ENCODE results near the gene MTR. TPM values are rescaled to one million over a fixed set of nuclear protein-coding genes. Genes with fewer than 3 reads are reported as not detected.

The MTR gene
- total RNA-seq, 1 experiment from 2014 or later: 27.5 TPM

- Mint-ChIP-seq H3K9me3 (peaks cover 19% of the 10 kb centered on the region), H3K27me3 (ENCODE audit: low read depth) (no peaks in the 10 kb centered on the region; the same call in none of the 2 replicates), H3K4me3 (no peak overlapping the region), H3K36me3 (no peaks in the 10 kb centered on the region; the same call in 1 of the 2 replicates), H3K27ac (no peak overlapping the region), H3K4me1 (no peaks in the 10 kb centered on the region)
- CTCF ChIA-PET: no interaction called here
- POLR2A ChIA-PET: no interaction called here
- no peak for TF ChIP-seq CREB1 (CRISPR knock-in tag; IDR thresholded peaks at IDR 0.05)
- TF ChIP-seq ZNF317 (CRISPR knock-in tag; IDR thresholded peaks at IDR 0.05; ENCODE audit: borderline replicate concordance, low read depth): peak; percentile 75
- ATAC-seq (no peak), DNase-seq (ENCODE audit: low spot score) (no peak)
Observed at GRCh38 chr1:236779312-236779711, 15.8 kb upstream of the MTR start.

- no peak for TF ChIP-seq EMX1 (CRISPR knock-in tag; IDR thresholded peaks at IDR 0.05)
- no peak for TF ChIP-seq STAT6 (CRISPR knock-in tag; conservative IDR thresholded peaks at IDR 0.05; ENCODE audit: low read depth)
- TF ChIP-seq GRHL2 (CRISPR knock-in tag; IDR thresholded peaks at IDR 0.05; ENCODE audit: insufficient replicate concordance, severe bottlenecking): no peak
- no peak for TF ChIP-seq FOXJ3 (CRISPR knock-in tag; IDR thresholded peaks at IDR 0.05; ENCODE audit: borderline replicate concordance)
- TF ChIP-seq FOXP1 (CRISPR knock-in tag; IDR thresholded peaks at IDR 0.05; ENCODE audit: borderline replicate concordance): no peak
- no peak for TF ChIP-seq OVOL2 (CRISPR knock-in tag; IDR thresholded peaks at IDR 0.05; ENCODE audit: borderline replicate concordance)
- no peak for TF ChIP-seq ZNF396 (CRISPR knock-in tag; IDR thresholded peaks at IDR 0.05; ENCODE audit: borderline replicate concordance)
- TF ChIP-seq AFF4 (CRISPR knock-in tag; IDR thresholded peaks at IDR 0.05; ENCODE audit: borderline replicate concordance): no peak
- TF ChIP-seq ZBTB43 (CRISPR knock-in tag; IDR thresholded peaks at IDR 0.05): no peak
- no peak for TF ChIP-seq NR1H2 (CRISPR knock-in tag; IDR thresholded peaks at IDR 0.05)
- POLR2A ChIA-PET: no interaction called here
- Mint-ChIP-seq H3K27me3 (ENCODE audit: low read depth) (no peaks in the 10 kb centered on the region; the same call in none of the 2 replicates), H3K4me3 (no peak overlapping the region), H3K4me1 (no peaks in the 10 kb centered on the region), H3K36me3 (no peaks in the 10 kb centered on the region), H3K27ac (no peak overlapping the region), H3K9me3 (no peaks in the 10 kb centered on the region)
- CTCF ChIA-PET: interaction anchor here (1.5 kb wide), 1 partner anchor 32 kb away, joined by 4 read pairs; no protein-coding TSS in a partner anchor
- DNase-seq (ENCODE audit: low spot score): no peak
- no peak for ATAC-seq
Observed at GRCh38 chr1:236785477-236785876, 9.6 kb upstream of the MTR start.

- Mint-ChIP-seq H3K27ac (no peak overlapping the region), H3K4me3 (no peak overlapping the region), H3K4me1 (no peaks in the 10 kb centered on the region), H3K36me3 (no peaks in the 10 kb centered on the region), H3K9me3 (no peaks in the 10 kb centered on the region), H3K27me3 (ENCODE audit: low read depth) (peaks cover 7% of the 10 kb centered on the region)
- ChIA-PET POLR2A (no interaction called here), CTCF (interaction anchor here (1.0 to 1.5 kb wide), 4 partner anchors 8 to 33 kb away, joined by 3 to 5 read pairs (median 4); partner anchors contain the start of gene MTR)
- TF ChIP-seq GRHL2 (CRISPR knock-in tag; IDR thresholded peaks at IDR 0.05; ENCODE audit: insufficient replicate concordance, severe bottlenecking) (no peak), USF1 (CRISPR knock-in tag; IDR thresholded peaks at IDR 0.05) (no peak), NR3C1 (CRISPR knock-in tag; conservative IDR thresholded peaks at IDR 0.05; ENCODE audit: low read depth) (no peak), TCF7 (CRISPR knock-in tag; IDR thresholded peaks at IDR 0.05; ENCODE audit: low read depth) (no peak), RORB (CRISPR knock-in tag; IDR thresholded peaks at IDR 0.05) (no peak), EMX1 (CRISPR knock-in tag; IDR thresholded peaks at IDR 0.05) (no peak), ATF1 (CRISPR knock-in tag; IDR thresholded peaks at IDR 0.05) (no peak), E2F5 (CRISPR knock-in tag; IDR thresholded peaks at IDR 0.05) (no peak), MXD4 (CRISPR knock-in tag; IDR thresholded peaks at IDR 0.05; ENCODE audit: borderline replicate concordance) (no peak), NFATC4 (CRISPR knock-in tag; IDR thresholded peaks at IDR 0.05) (no peak), NR2C2 (CRISPR knock-in tag; IDR thresholded peaks at IDR 0.05) (no peak)
- ATAC-seq (no peak), DNase-seq (ENCODE audit: low spot score) (no peak)
Observed at GRCh38 chr1:236786453-236786852, 8.6 kb upstream of the MTR start.

Data from WTC11 (cell line).